ENCODE measurements around the gene SEC22C. TPM values are rescaled to one million over a fixed set of nuclear protein-coding genes. Genes with fewer than 3 reads are reported as not detected.

SEC22C gene
- total RNA-seq, 1 donor from 2014 or later: 42.6 TPM

- Mint-ChIP-seq H3K27ac (no peak overlapping the region), H3K9me3 (no peaks in the 10 kb centered on the region), H3K4me1 (no peaks in the 10 kb centered on the region), H3K4me3 (no peak overlapping the region), H3K27me3 (ENCODE audit: low read depth) (no peaks in the 10 kb centered on the region), H3K36me3 (no peaks in the 10 kb centered on the region)
- DNase-seq (ENCODE audit: low spot score in 2 of 2, unreplicated experiment in 2 of 2): no peak
- TF ChIP-seq CTCF (IDR thresholded peaks at IDR 0.05; ENCODE audit: unreplicated experiment): no peak
Measured at GRCh38 chr3:42518800-42519567, 62.8 kb downstream of the SEC22C start.

- H3K9me3 Mint-ChIP-seq: no peaks in the 10 kb centered on the region
- no peaks in the 10 kb centered on the region for H3K4me1 Mint-ChIP-seq
- no peak overlapping the region for H3K27ac Mint-ChIP-seq
Measured at GRCh38 chr3:42517117-42517516, 64.7 kb downstream of the SEC22C start.

GRCh38 chr3:42516443-42516842 is 65.3 kb downstream of the SEC22C start:
- no peak overlapping the region for H3K27ac Mint-ChIP-seq

More at GRCh38 chr3:42517117-42517516, 64.7 kb downstream of the SEC22C start:
- DNase-seq (ENCODE audit: low spot score in 2 of 2, unreplicated experiment in 2 of 2): no peak
- Mint-ChIP-seq H3K27me3 (ENCODE audit: low read depth) (no peaks in the 10 kb centered on the region), H3K4me3 (no peak overlapping the region), H3K36me3 (no peaks in the 10 kb centered on the region)
- TF ChIP-seq CTCF (IDR thresholded peaks at IDR 0.05; ENCODE audit: unreplicated experiment): no peak

GRCh38 chr3:42515976-42516375 is 65.8 kb downstream of the SEC22C start:
- H3K4me1 Mint-ChIP-seq: no peaks in the 10 kb centered on the region
- H3K27ac Mint-ChIP-seq: no peak overlapping the region
- no peak for TF ChIP-seq CTCF (IDR thresholded peaks at IDR 0.05; ENCODE audit: unreplicated experiment)
- H3K9me3 Mint-ChIP-seq: no peaks in the 10 kb centered on the region
- H3K27me3 Mint-ChIP-seq (ENCODE audit: low read depth): no peaks in the 10 kb centered on the region
- H3K36me3 Mint-ChIP-seq: no peaks in the 10 kb centered on the region
- no peak for DNase-seq (ENCODE audit: low spot score in 2 of 2, unreplicated experiment in 2 of 2)
- H3K4me3 Mint-ChIP-seq: no peak overlapping the region

More at GRCh38 chr3:42516443-42516842, 65.3 kb downstream of the SEC22C start:
- no peak for TF ChIP-seq CTCF (IDR thresholded peaks at IDR 0.05; ENCODE audit: unreplicated experiment)
- DNase-seq (ENCODE audit: low spot score in 2 of 2, unreplicated experiment in 2 of 2): no peak
- H3K4me1 Mint-ChIP-seq: no peaks in the 10 kb centered on the region
- no peaks in the 10 kb centered on the region for H3K27me3 Mint-ChIP-seq (ENCODE audit: low read depth)
- no peaks in the 10 kb centered on the region for H3K9me3 Mint-ChIP-seq
- H3K4me3 Mint-ChIP-seq: no peak overlapping the region
- H3K36me3 Mint-ChIP-seq: no peaks in the 10 kb centered on the region

- H3K4me3 Mint-ChIP-seq: no peak overlapping the region
- H3K4me1 Mint-ChIP-seq: no peaks in the 10 kb centered on the region
- no peak for TF ChIP-seq CTCF (IDR thresholded peaks at IDR 0.05; ENCODE audit: unreplicated experiment)
- H3K27me3 Mint-ChIP-seq (ENCODE audit: low read depth): no peaks in the 10 kb centered on the region
- no peaks in the 10 kb centered on the region for H3K36me3 Mint-ChIP-seq
- no peaks in the 10 kb centered on the region for H3K9me3 Mint-ChIP-seq
- H3K27ac Mint-ChIP-seq: no peak overlapping the region
- no peak for DNase-seq (ENCODE audit: low spot score in 2 of 2, unreplicated experiment in 2 of 2)
Measured at GRCh38 chr3:42515391-42515916, 66.3 kb downstream of the SEC22C start.
